Measurements from ENCODE around the gene MACO1.

GRCh38 chr1:25543005-25543424 lies 112.3 kb downstream of the MACO1 start:
- TF ChIP-seq, protein P1, sequence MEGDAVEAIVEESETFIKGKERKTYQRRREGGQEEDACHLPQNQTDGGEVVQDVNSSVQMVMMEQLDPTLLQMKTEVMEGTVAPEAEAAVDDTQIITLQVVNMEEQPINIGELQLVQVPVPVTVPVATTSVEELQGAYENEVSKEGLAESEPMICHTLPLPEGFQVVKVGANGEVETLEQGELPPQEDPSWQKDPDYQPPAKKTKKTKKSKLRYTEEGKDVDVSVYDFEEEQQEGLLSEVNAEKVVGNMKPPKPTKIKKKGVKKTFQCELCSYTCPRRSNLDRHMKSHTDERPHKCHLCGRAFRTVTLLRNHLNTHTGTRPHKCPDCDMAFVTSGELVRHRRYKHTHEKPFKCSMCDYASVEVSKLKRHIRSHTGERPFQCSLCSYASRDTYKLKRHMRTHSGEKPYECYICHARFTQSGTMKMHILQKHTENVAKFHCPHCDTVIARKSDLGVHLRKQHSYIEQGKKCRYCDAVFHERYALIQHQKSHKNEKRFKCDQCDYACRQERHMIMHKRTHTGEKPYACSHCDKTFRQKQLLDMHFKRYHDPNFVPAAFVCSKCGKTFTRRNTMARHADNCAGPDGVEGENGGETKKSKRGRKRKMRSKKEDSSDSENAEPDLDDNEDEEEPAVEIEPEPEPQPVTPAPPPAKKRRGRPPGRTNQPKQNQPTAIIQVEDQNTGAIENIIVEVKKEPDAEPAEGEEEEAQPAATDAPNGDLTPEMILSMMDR (IDR thresholded peaks at IDR 0.05; ENCODE audit: low read length): no peak
- TF ChIP-seq EZH2 (optimal IDR thresholded peaks at IDR 0.05; ENCODE audit: low read depth, low read length): no peak
- TF ChIP-seq EZH2phosphoT487 (IDR thresholded peaks at IDR 0.05; ENCODE audit: low read length): no peak

Data from MM.1S (cell line).